GM12892 (cell line): Measurements from ENCODE around the gene SFXN5.
"Not testable (repeated sequence)": the region's sequence is repeated elsewhere in the genome, so short reads cannot be mapped to it uniquely, and the experiment has no call there.

Experiments used
- DNase-seq: peaks from one replicate; pipeline ENCODE4 v3.0.0; 2011; ENCODE audit not compliant: insufficient read length
- FAIRE-seq: peaks from 2 replicates; lab custom pipeline; 2011; peaks lifted over from hg19 to GRCh38; lab: Jason Lieb, UNC
- POLR2A ChIP-seq: IDR thresholded peaks from 2 replicates; pipeline ENCODE4 v1.6.1; 2011; ENCODE audit warnings: low read depth, low read length, control low read depth
- POLR2AphosphoS5 ChIP-seq: IDR thresholded peaks from 2 replicates; pipeline ENCODE4 v1.6.1; 2011; ENCODE audit warnings: low read depth, low read length, control low read depth
- TAF1 ChIP-seq: IDR thresholded peaks from 2 replicates; pipeline ENCODE4 v1.6.1; 2011; ENCODE audit warnings: low read depth, mild to moderate bottlenecking, control low read depth, low read length, borderline replicate concordance

The SFXN5 gene

DNA sequence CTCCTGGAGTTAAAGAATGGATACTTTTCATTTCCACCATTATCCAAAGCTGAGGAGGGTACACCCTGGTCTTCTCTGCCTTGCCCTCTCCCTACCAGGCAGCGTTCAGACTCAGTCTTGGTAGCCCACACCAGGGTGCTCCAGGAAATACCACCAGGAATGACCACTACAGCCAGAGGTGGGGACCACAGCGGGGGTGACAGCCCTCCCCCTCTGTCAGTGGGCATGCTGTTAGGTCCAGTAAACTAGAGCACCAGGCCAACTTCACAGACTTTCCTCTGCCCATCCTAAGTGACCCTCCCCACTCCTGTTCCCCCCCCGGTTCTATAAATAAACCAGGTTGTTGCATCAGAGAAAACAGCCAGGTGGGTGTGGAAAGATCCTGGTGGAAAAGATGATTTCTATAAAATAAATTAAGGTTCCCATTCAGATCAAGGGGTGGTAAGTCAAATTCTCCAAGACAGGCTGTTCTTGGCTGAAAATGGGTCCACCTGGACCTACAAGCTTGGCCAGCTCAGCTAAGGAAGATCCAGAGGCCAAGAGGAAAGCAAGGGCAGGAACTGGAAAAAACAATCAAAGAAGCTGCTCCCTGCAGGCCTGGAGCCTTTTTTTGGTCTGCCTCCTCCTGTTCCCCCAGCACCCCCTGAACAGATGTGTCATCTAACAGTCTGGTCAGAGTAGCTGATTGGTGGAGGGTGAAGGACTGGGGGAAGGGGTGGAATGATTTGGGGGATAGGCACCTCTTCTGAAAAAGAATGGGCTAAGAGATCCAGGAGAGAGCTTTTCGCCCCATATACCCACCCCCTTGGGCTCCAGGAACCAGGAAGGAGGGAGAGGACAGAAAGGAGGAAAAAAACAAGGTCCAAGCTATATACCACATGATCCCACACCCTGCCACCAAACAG is 38.9 kb upstream of the SFXN5 start:
- DNase-seq (no peak), FAIRE-seq (no peak)
- TF ChIP-seq POLR2AphosphoS5 = no peak

DNA sequence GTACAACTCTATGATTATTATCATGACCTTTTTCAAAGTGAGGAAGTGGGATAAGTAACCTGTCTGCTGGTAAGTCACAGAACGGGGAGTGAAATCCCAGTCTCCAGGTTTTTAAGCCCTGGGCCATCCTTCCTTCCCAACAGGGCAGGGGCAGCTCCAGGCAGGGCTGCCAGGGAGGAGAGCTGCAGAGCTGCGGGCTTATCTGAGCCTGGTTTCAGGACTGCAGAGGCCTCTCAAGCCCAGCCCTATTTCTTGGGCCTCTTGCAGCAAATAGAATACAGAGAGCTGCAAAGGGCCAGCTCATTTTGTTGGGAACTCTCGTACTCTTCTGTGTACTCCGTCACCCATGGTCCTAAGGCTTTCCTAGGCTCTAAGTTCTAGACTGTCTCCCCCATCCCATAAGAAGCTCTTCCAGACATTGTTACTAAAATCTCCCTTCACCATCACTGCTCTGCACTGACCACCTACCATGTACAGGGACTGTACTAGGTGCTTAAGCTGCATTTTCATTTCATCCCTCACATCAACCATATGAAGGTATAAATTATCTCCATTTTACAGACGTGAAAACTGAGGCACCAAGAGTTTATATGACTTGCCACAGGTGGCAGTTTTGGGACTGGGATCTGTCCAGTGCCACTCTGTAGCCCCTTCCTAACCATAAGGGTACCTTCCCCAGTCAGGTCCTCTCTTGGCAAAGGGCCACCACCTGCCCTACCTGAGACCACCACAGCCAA is 38.1 kb upstream of the SFXN5 start:
- no peak for FAIRE-seq
- DNase-seq = no peak
- TF ChIP-seq POLR2AphosphoS5 = no peak
- no peak for TF ChIP-seq POLR2A
- TF ChIP-seq TAF1 = no peak

DNA sequence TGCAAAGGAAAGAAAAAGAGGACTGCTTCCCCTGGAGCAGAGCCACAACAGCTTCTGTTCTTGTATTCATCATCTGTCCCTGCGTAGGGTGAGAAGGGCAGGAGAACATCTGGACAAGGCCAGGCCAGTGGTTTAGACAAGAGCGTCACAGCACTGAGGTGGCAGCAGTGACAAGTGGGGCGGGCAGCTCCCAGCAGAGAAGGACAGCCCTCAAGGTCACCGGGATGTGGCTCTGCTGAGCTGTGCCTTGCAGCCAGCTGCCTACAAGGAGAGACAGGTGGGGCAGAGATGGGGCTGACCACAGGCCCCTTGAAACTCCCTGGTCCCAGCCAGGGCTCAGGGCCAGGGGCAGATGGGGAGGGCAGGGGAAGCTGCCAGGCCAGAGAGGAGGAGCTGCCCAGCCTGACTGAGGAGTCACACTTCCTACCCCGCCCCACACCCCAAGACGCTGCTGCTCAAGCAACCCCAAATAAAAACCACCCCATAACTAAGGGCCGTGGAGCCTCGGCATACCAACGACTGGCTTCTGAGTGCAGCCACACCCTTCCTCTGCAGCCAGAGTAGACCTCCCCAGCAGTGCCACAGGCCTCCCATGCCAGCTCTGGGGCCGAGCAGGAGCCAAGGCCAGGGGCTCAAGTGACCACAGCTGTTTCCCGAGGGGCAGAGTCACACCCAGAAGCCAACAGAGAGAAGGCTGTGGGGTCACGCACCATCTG is 35.9 kb upstream of the SFXN5 start:
- DNase-seq (no peak), FAIRE-seq (no peak)
- TF ChIP-seq POLR2A (no peak), POLR2AphosphoS5 (no peak), TAF1 (no peak)

DNA sequence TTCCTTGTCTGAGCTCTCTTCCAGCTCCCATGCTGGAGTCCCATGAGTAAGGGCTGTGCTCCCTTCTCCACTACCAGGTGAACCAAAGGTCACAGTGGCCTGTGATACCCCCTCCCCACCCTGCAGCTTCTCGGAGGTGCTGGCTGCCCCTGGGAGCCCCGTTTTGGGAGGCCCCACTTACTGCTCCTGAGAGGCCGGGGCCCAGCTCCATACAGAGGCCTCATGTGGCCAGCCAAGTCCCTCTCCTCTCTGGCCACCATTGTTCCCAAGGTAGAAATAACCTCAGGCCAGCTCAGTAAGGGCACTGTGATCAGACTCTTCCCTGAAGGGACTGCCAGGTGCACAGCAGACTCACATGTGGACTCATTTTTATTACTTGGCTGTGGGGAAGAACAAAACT is 35.3 kb upstream of the SFXN5 start:
- DNase-seq = no peak
- TF ChIP-seq TAF1 (no peak), POLR2AphosphoS5 (no peak), POLR2A (no peak)
- no peak for FAIRE-seq

DNA sequence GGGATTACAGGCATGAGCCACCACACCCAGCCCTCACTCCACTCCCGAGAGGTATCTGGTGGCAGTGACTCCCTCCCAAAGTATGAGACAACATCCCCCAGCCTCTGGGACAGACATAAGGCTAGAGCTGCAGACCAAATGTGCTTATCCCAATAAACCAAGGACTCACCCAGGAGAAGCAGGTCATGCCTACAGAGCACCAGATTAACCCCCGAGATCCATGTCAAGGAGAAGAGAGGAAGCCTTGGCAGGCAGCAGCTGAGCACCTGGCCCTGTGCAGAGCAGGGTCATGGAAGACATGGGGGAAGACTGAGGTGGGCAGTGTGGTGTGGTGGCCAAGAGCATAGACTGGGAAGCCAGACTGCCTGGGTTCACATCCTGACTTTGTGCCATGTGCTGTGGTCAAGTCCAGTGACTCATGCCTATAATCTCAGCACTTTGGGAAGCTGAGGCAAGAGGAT is 34.0 kb upstream of the SFXN5 start:
- FAIRE-seq (no peak), DNase-seq (no peak)
- TF ChIP-seq POLR2AphosphoS5 = no peak
- TF ChIP-seq POLR2A = no peak
- TF ChIP-seq TAF1 = no peak

DNA sequence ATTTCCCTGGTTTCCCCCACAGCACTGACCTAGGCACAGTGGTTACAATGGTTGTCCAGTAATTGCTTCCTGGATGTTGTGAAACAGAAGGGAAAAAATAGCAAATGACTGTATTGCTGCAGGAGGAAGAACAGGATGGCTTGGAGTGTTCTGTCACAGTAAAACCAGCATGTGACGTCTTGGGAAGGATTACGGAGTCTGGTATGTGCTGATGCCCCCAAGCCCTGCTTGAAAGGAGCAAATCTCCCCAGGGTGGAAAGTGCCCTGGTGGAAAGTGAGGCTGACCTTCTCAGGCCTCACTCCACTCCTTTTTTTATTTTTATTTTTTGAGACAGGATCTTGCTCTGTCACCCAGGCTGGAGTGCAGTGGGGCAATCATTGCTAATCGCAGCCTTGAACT is 33.4 kb upstream of the SFXN5 start:
- TF ChIP-seq POLR2AphosphoS5 = no peak
- no peak for TF ChIP-seq TAF1
- no peak for TF ChIP-seq POLR2A
- FAIRE-seq (no peak), DNase-seq (no peak)

DNA sequence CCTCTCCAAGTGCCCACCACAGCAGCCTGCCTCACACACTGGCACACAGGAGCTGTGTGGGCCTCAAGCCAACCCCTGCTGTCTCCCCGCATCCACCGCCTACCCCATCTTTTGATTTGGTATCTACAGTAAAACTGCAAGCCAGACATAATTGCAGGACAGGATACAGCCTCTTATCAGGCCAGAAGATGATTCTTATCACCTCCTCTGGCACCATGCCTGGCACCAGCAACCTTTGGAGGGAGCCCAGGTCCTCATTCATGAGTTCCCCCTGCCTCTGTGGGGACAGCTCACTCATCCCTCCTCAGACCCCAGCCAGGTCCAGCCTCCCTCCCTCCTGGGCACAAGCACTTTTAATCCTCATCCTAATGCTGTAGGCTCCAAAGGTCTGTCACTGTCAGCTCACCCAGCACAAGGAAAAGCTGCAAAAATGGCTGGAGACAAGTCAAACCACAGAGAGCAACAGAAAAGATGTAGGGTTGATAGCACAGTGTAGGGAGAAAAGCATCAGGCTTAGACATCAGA is 31.6 kb upstream of the SFXN5 start:
- DNase-seq (no peak), FAIRE-seq (no peak)
- no peak for TF ChIP-seq POLR2A
- no peak for TF ChIP-seq TAF1
- TF ChIP-seq POLR2AphosphoS5 = no peak

DNA sequence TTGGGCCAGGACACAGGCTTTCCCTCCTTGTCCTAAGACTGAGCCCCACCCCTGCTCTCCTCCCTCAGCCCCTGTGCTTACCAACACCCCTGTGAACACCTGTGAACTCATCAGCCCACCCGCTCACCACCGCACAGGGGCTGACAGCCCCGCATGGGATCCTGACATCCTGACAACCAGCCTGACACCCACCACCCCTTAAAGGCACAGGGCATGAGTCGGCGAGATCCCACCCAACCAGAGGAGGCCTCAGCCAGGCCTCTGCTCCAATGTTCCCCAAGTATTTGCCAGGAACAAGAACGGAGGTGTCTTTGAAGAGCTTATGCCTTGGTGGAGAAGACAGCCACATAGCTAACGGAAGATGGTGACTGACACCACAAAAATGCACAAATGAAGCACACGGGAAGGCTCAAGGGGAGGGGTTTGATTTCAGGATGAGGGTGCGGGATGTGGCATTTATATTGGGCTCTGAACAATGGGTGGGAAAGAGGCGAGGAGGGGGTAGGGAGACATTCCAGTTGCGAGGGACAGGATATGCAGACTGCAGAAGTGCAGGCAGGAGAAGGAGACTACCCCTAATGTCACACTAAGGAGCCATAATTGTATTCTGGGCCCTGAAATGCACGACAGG is 30.2 kb upstream of the SFXN5 start:
- TF ChIP-seq POLR2AphosphoS5 = no peak
- TF ChIP-seq POLR2A = no peak
- TF ChIP-seq TAF1 = no peak
- no peak for FAIRE-seq
- DNase-seq = no peak

DNA sequence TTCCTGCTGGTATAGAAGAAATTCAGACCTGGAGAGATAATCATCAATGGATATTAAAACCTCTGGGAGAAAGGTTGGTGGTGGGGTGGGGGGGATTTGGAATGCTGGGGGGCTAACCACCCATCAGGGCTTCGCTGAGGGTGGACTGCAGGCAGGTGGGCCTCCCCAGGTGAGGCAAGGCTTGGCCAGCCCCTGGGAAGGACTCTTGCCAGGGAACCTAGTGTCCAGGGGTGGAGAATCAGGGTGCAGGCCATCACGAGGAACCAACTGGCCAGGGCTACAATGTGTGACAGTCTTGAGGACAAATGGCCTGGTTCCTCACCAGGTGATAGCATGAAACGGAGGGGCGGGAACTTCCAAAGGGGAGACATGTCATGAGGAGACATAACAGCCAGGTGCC is 29.4 kb upstream of the SFXN5 start:
- FAIRE-seq (no peak), DNase-seq (no peak)
- TF ChIP-seq POLR2A (no peak), TAF1 (no peak), POLR2AphosphoS5 (no peak)

DNA sequence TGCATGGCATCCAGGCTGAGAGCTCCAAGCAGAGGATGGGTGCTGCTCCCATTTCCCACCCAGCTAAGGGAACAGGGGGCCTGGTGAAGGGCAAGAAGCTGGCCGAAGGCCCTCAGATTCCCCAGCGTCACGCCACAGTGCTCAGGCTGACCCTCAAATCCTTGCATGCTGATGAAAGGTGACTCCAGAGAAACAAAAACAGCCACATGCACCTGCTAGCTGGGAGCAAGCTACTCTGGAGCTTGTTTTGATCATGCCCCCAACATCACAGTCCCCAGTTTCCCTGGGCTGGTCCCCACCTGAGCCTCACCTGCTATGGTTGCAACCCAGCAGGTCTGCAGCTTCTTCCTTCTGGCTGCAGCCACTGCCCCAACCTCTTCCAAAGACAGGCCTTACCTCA is 28.0 kb upstream of the SFXN5 start:
- no peak for DNase-seq
- no peak for FAIRE-seq
- no peak for TF ChIP-seq POLR2A
- no peak for TF ChIP-seq TAF1
- TF ChIP-seq POLR2AphosphoS5 = no peak

DNA sequence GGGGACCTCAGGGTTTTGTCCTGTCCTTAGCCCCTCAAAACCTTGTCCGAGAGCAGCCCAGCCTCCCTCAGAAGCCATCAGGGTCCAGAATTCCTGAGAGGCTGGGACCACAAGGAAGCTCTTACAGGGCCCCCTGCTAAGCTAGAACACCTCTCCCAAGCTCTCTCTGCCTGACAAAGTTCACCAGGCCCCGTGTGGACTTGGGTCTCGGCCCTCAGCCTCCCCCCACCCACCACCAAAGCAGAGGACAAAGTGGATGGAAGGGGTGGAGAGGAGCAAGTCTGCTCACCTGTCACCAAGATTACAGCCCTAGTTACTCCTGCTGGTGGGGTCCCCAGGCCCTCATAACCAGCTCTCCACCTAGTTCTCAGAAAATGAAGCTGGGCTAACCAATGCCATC is 24.4 kb upstream of the SFXN5 start:
- no peak for TF ChIP-seq POLR2AphosphoS5
- no peak for TF ChIP-seq POLR2A
- TF ChIP-seq TAF1 = no peak
- FAIRE-seq (no peak), DNase-seq (no peak)

DNA sequence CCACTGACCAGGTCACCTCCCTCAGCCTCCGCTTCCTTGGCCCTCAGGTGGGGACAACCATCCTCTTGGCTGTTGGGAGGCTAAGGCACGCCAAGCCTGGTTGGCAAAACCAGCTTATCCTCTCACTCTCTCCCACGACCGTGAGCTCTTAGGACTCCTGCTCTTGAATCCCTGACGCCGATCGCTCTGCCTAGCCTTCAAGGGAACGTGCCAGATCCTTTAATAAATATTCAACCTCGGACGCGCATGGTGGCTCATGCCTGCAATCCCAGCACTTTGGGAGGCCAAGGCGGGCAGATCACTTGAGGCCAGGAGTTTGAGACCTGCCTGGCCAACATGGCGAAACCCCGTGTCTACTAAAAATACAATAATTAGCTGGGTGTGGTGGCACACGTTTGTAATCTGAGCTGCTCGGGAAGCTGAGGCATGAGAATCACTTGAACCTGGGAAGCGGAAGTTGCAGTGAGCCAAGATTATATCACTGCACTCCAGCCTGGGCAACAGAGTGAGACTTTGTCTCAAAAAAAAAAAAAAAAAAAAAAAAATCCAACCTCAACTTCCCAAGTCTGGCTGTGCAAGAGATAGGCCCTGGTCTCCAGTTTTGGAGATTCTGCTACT is 22.2 kb upstream of the SFXN5 start:
- DNase-seq, FAIRE-seq: not testable (repeated sequence)
